NB4 (cell line): ENCODE results near the gene AJUBA.

Experiments
- DNase-seq: peaks from one replicate; pipeline ENCODE4 v3.0.0; 2010; ENCODE audit warnings: low read depth
- H3K4me3 ChIP-seq: one replicate; pipeline ENCODE4 v1.5.1; 2011; ENCODE audit warnings: mild to moderate bottlenecking, low read depth, low read length, moderate library complexity
- MYC ChIP-seq: IDR thresholded peaks from 2 replicates; pipeline ENCODE4 v1.6.1; 2011; ENCODE audit warnings: low read depth, low read length
- POLR2A ChIP-seq: IDR thresholded peaks from 2 replicates; pipeline ENCODE4 v1.6.1; 2011; ENCODE audit warnings: mild to moderate bottlenecking; ENCODE audit not compliant: insufficient read length; ENCODE audit errors: extremely low read depth
- TF ChIP-seq, protein P1 (sequence below): IDR thresholded peaks from one replicate; pipeline ENCODE4 v1.5.1; 2012; ENCODE audit warnings: low read depth, low read length
- TF ChIP-seq, protein P2 (sequence below): IDR thresholded peaks from 2 replicates; pipeline ENCODE4 v1.6.1; 2011; ENCODE audit warnings: low read depth, low read length

AJUBA gene

DNA sequence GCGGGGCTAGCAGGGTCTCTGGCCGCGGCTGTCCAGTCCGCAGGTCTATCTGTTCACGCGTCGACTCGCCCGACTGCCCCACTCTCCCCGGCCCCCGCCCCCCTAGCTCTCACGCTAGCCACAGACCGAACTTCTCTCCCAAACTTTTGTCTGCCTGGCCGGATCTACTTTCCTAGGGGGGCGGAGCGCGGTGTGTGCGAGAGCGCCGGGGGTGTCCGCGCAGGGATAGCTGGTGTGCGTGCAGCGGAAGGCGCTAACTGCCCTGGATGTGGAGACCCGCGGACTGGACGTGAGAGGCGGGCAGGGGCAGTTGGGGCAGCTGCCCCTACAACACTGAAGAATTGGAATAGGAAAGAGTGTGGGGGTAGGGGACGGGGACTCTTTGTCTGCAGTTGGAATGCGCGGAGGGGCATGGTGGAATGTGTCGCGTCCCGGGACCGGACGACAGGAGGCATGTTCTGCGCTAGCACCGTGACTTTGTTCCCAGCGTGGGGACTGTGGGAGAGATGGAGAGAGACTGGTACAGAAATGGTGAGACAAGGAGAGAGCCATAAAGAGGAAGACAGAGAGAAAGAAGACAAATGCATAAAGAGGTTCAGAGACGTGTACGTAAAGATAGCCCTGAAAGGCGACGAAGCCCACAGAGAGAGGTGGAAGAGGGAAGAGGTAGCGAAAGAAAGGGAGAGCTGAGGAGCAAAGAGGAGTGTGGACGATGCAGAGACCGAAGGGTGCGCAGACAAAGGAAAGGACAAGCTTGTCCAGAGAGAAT lies at the start of gene AJUBA:
Gene AJUBA (minus strand): TSS at position 75 of the 769 bp plus-strand sequence. CDS start 285 bp downstream, outside the sequence.
- peak; percentile 92 for DNase-seq
- TF ChIP-seq, protein P1, sequence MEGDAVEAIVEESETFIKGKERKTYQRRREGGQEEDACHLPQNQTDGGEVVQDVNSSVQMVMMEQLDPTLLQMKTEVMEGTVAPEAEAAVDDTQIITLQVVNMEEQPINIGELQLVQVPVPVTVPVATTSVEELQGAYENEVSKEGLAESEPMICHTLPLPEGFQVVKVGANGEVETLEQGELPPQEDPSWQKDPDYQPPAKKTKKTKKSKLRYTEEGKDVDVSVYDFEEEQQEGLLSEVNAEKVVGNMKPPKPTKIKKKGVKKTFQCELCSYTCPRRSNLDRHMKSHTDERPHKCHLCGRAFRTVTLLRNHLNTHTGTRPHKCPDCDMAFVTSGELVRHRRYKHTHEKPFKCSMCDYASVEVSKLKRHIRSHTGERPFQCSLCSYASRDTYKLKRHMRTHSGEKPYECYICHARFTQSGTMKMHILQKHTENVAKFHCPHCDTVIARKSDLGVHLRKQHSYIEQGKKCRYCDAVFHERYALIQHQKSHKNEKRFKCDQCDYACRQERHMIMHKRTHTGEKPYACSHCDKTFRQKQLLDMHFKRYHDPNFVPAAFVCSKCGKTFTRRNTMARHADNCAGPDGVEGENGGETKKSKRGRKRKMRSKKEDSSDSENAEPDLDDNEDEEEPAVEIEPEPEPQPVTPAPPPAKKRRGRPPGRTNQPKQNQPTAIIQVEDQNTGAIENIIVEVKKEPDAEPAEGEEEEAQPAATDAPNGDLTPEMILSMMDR, result no peak
- peak; percentile 37 for TF ChIP-seq MYC
- peak; percentile 38 for TF ChIP-seq POLR2A
- TF ChIP-seq, protein P2, sequence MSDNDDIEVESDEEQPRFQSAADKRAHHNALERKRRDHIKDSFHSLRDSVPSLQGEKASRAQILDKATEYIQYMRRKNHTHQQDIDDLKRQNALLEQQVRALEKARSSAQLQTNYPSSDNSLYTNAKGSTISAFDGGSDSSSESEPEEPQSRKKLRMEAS, result peak; percentile 32; the same call in 1 of the 2 replicates
- peak within 1 kb of the TSS; percentile 68 for H3K4me3 ChIP-seq

DNA sequence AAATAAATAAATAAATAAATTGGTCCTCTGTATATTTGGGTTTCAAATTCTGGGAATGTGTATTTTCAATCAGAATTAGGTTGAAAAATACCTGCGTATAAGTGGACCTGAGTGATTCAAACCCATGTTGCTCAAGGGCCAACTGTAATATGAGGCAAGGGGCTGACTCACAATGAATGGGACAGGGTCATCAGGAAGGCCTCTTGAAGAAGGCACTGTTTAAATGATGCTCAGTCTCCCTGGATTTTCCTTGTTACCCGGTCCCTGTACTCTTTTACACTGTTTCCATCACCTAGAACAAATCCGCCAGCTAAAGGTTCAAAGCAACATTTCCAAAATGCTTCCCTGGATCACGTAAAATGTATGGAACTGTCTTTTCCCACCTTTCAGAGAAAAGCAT lies 48.6 kb upstream of the AJUBA start:
- TF ChIP-seq, protein P2, result no peak

DNA sequence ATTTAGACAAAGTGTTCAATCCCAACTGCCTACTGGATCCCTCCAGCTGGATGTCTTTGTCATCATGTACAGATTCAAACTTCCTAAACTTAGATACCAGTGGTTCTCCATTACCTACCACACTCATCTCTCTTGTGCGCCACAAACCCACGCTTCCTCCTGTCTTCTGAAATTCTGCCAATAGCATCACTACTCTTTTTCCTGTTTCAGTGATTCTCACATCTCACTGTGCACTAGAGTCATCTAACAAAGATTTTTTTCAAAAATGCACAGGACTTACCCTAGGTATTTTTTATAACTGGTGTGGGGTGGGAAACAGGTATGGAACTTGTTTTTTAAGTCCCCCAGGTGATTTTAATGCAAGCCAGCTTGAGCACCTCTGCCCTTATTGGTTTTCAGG lies 46.4 kb upstream of the AJUBA start:
- no peak overlapping the region for H3K4me3 ChIP-seq
- no peak for DNase-seq
- TF ChIP-seq POLR2A (no peak), MYC (no peak)
- TF ChIP-seq, protein P2, result no peak
- TF ChIP-seq, protein P1, result no peak

More for the DNA sequence above, 48.6 kb upstream of the AJUBA start:
- H3K4me3 ChIP-seq, result no peak overlapping the region
- DNase-seq, result no peak

DNA sequence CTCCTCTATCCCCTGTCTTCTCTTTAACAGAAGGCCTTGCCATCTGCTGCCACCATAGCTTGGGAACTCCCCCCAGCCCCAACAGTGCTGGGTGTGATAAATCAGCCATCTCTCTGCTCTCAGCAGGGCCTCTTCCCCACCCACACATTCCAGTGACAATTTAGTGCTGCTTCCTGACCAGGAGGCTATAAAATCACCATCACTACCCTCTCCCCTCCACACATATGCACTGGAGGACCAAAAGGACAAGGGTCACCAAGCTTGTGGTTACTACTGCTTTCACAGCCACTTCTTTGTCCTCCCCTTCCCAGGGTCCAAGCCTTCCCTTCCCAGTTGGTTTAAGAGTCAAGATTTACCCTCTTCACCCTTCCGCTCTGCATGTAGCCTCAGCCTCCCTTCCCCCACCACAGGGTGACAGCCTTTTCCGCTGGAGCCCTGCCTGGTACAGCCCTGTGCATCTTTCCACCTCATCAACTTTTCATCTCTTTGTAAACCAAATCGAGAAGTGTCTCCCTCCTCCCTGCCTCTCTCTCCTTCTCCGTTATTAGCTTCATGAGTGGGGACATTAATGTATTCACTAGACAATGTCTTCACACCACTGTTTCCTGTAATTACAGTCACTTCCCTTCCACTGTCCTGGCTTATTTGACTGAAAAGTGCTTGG lies 42.9 kb upstream of the AJUBA start:
- DNase-seq, result no peak
- TF ChIP-seq, protein P1, result no peak
- TF ChIP-seq POLR2A (no peak), MYC (no peak)
- TF ChIP-seq, protein P2, result no peak
- no peak overlapping the region for H3K4me3 ChIP-seq

DNA sequence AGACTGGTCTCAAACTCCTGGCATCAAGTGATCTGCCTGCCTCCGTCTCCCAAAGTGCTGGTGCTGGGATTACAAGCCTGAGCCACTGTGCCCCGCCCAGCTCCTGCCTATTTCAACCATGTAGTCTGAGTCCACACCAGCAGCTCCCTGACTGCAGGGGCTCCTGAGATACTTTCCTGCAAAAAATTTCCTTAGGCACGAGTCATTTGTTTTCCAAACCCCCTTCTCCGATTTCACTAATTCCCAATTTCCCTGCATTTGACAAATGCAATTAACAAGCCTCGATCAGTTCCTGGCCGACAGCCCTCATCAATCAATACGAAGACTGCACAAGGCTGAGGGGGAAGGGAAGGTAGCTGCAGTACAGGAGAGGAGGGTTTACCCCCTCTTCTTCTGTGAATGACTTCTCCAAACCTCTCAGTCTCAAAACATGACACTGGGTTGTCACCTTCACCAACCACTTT lies 42.3 kb upstream of the AJUBA start:
- TF ChIP-seq, protein P1, result no peak
- no peak for TF ChIP-seq MYC
- no peak for TF ChIP-seq POLR2A
- TF ChIP-seq, protein P2, result no peak
- DNase-seq, result no peak
- no peak overlapping the region for H3K4me3 ChIP-seq

DNA sequence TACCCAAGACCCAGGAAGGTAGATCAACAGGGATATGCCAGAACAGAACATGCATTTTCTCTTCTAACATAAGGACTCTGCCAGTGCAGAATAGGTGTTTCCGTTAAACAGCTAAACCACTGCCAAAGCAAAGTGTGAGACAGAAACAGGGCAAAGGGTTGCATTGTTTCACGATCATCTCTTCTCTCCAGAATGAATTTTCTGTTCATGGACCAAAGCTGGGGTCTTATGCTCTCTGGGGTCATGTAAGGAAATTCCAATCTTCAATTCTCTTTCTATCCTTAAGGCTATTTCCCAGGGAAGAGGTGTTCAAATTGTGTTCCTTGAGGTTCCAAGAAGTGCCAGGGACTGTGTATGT lies 41.4 kb upstream of the AJUBA start:
- TF ChIP-seq MYC (no peak), POLR2A (no peak)
- TF ChIP-seq, protein P1, result no peak
- TF ChIP-seq, protein P2, result no peak
- no peak for DNase-seq
- H3K4me3 ChIP-seq, result no peak overlapping the region
